Naive thymus-derived CD8-positive, alpha-beta T cell (primary cell): ENCODE data around the gene SLC17A4. TPM values are rescaled to one million over a fixed set of nuclear protein-coding genes. Genes with fewer than 3 reads are reported as not detected.
"Not testable (repeated sequence)": the region's sequence is repeated elsewhere in the genome, so short reads cannot be mapped to it uniquely, and the experiment has no call there.

Source experiments
- ATAC-seq, 2 donors: fragments of 150-1000 bp; cut with Tn5 transposase in 1 of 2; sonication (Bioruptor Pico), chemical (Tn5 transposase) in 1 of 2; 1 replicate in 1 of 2; 2 replicates in 1 of 2; pipeline ENCODE4 v1.10.0; 2021; ENCODE audit warnings: mild to moderate bottlenecking in 2 of 2, moderate library complexity in 2 of 2
- POLR2A ChIA-PET: fragments of 350-600 bp; sonication (Branson Sonifier 250); formaldehyde crosslinking; loops from one replicate; lab custom pipeline; 2021; ENCODE audit warnings: antibody characterized with exemption; lab: Charles Lee
- DNase-seq, 10 donors: peaks; one replicate each; pipeline versions ENCODE4 v3.0.0 to v3.0.0-alpha.2; 2020 to 2022
- H3K27ac Mint-ChIP-seq, 10 donors: one replicate each; pipeline ENCODE4 v1.8.0; 2020 to 2022; ENCODE audit warnings: mild to moderate bottlenecking in 10 of 10, mixed read lengths in 10 of 10, moderate library complexity in 4 of 10, inconsistent platforms in 1 of 10
- H3K27me3 Mint-ChIP-seq, 5 donors: one replicate each; pipeline ENCODE4 v1.8.0; 2021 to 2022; ENCODE audit warnings: mixed read lengths in 5 of 5
- H3K36me3 Mint-ChIP-seq, 3 donors: one replicate each; pipeline ENCODE4 v1.8.0; 2020 to 2022; ENCODE audit warnings: mixed read lengths in 3 of 3, mild to moderate bottlenecking in 2 of 3, inconsistent platforms in 1 of 3
- H3K4me1 Mint-ChIP-seq, 4 donors: one replicate each; pipeline ENCODE4 v1.8.0; 2021 to 2022; ENCODE audit warnings: mixed read lengths in 4 of 4
- H3K4me3 Mint-ChIP-seq, 10 donors: one replicate each; pipeline ENCODE4 v1.8.0; 2020 to 2022; ENCODE audit warnings: mild to moderate bottlenecking in 10 of 10, mixed read lengths in 10 of 10, moderate library complexity in 6 of 10, inconsistent platforms in 1 of 10
- H3K9me3 Mint-ChIP-seq, 9 donors: one replicate each; pipeline ENCODE4 v1.8.0; 2020 to 2022; ENCODE audit warnings: mixed read lengths in 9 of 9, mild to moderate bottlenecking in 3 of 9, inconsistent platforms in 1 of 9, moderate library complexity in 1 of 9
- polyA plus RNA-seq, 3 donors: library from polyadenylated mRNA; unstranded; fragments of 300-500 nt; fragmentation: Illumina TruSeq; gene quantifications; one replicate each; pipeline ENCODE4 v1.2.3, GENCODE V29; 2021
- total RNA-seq, 8 experiments: library from RNA in 2 of 8; stranded (reverse) in 2 of 8; gene quantifications; one replicate each; pipeline ENCODE4 v1.2.3 and lab custom pipeline; 2021 to 2026

The SLC17A4 gene
- total and polyA plus RNA-seq, 5 experiments from 2014 or later: not detected

DNA sequence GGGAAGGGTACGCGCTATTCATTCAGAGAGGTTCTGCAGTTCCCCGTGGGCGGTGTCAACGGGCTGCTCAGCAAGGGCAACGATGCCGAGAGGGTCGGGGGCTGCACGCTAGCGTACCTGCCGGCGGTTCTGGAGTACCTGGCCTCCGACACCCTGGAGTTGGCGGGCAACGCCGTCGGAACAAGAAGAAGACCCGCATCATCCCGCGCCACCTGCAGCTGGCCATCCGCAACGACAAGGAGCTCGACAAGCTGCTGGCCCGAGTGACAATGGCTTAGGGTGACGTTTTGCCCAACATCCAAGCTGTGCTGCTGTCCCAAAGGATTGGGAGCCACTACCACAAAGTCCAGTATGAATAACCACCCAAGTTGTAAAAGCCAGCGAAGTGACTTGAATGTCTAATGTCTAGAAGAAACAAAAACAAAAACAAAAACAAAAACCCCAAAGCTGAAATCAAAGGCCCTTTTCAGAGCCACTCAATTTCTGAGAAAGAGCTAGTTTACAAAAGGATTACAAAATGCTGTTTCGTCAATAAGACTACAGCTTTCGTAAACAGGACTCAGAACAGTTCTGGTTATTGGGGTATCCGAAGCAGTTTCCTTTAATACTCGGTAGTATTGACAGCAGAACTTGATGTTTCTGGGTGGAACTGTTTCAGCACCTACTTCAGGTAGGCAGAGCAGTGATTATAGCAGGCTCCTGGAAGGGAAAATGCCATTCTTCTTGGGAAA is 21.9 kb upstream of the SLC17A4 start:
- ATAC-seq (no peak), DNase-seq (no peak)
- Mint-ChIP-seq H3K27me3 (peaks cover 28 to 84% (median 56%) of the 10 kb centered on the region in 5 donors), H3K36me3 (peaks cover 0 to 29% (median 9%) of the 10 kb centered on the region in 3 donors), H3K4me1 (no peaks in the 10 kb centered on the region), H3K9me3 (peaks cover 0 to 22% (median 12%) of the 10 kb centered on the region in 9 donors), H3K27ac (no peak overlapping the region), H3K4me3 (no peak overlapping the region)
- POLR2A ChIA-PET: no interaction called here

DNA sequence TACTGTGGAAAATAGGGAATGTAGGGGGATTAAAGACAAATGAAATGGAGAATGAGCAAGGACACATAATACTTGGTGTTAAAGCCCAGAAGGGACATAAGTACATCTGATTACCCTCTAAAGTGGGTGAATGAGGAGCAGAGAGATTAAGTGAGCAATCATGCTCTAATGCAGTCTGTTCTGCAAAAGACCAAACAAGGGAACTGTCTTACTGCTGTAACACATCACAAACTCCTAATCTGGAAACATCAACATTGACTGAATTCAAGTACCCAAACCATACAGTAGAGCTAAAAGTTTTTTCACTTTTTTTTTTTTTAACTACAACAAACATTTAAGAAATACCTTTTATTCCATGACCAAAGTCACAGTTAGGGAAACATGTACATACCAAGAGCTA is 19.3 kb upstream of the SLC17A4 start:
- no peak overlapping the region for H3K4me3 Mint-ChIP-seq
- ATAC-seq (no peak), DNase-seq (no peak)
- H3K27ac Mint-ChIP-seq: no peak overlapping the region
- POLR2A ChIA-PET: no interaction called here
- H3K27me3 Mint-ChIP-seq: peaks cover 27 to 65% (median 51%) of the 10 kb centered on the region in 5 donors
- peaks cover 0 to 30% (median 9%) of the 10 kb centered on the region in 3 donors for H3K36me3 Mint-ChIP-seq
- peaks cover 0 to 26% (median 12%) of the 10 kb centered on the region in 9 donors for H3K9me3 Mint-ChIP-seq
- H3K4me1 Mint-ChIP-seq: no peaks in the 10 kb centered on the region

DNA sequence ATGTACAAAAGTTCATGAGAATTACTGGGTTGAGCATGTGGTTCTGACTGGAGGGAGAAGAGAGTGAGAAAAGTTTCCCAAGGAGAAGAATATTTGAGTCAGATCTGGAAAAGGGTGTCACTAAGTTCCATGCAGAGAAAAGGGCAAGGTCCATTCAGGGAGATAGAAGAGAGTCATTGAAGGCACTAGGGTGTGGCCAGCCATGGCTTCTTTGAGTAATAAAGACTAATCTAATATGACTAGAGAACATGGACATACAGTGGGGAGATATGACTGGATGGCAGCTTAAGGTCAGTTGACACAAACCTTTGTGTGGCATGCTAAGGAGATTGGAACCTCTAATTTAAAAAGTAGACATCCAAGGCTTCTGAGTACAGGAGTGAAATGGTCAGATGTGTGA is 10.7 kb upstream of the SLC17A4 start:
- Mint-ChIP-seq H3K9me3 (peaks cover 0 to 6% (median 0%) of the 10 kb centered on the region in 9 donors), H3K4me1 (no peaks in the 10 kb centered on the region), H3K4me3 (no peak overlapping the region), H3K27ac (no peak overlapping the region), H3K27me3 (peaks cover 0 to 6% (median 2%) of the 10 kb centered on the region in 5 donors), H3K36me3 (no peaks in the 10 kb centered on the region)
- POLR2A ChIA-PET: no interaction called here
- DNase-seq (no peak), ATAC-seq (no peak)

DNA sequence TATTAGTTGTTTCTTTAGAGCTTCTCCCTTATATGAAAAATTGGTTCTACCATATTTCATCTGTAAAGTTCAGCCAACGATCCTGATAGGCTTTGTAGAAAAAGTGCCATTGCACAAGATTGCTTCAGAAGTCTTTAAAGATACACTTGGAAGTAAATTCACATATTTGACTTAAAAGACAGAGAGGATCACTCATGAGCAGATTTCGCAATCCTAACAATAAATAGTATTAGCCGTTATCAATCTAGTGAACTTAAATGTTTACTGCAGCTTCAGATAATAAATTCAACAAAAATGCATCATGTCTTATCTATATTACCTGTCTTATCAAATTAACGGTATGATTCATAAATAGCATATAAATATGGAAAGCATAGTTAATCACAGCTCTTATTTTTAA is 8.7 kb upstream of the SLC17A4 start:
- H3K27ac Mint-ChIP-seq: no peak overlapping the region

DNA sequence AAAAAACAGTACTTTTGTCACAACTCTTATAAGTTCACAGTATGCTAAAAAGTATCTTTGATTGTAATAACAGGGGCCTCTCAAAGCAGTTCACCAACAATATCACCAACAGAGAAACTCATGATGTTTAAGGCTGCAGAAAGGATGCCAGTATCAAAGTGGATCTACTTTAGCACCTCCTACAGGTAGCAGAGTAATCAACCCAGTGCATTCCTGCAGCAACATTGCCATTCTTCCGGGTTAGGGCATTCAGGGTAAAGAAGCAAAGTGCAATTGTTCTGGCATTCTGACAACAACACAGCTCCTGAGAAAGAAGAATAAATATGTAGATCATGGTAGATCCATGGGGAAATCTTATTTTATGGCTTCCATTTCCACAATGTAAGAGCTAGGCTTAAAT is 7.6 kb upstream of the SLC17A4 start:
- Mint-ChIP-seq H3K36me3 (no peaks in the 10 kb centered on the region), H3K27ac (no peak overlapping the region), H3K9me3 (peaks cover 0 to 1% (median 0%) of the 10 kb centered on the region in 9 donors), H3K27me3 (no peaks in the 10 kb centered on the region), H3K4me1 (peaks cover 0 to 4% (median 0%) of the 10 kb centered on the region in 4 donors), H3K4me3 (no peak overlapping the region)
- DNase-seq (no peak), ATAC-seq (no peak)
- POLR2A ChIA-PET: no interaction called here

More for the DNA sequence above, 8.7 kb upstream of the SLC17A4 start:
- H3K9me3 Mint-ChIP-seq: peaks cover 0 to 4% (median 0%) of the 10 kb centered on the region in 9 donors
- ATAC-seq (no peak), DNase-seq (no peak)
- POLR2A ChIA-PET: no interaction called here
- no peak overlapping the region for H3K4me3 Mint-ChIP-seq
- no peaks in the 10 kb centered on the region for H3K36me3 Mint-ChIP-seq
- peaks cover 0 to 3% (median 0%) of the 10 kb centered on the region in 5 donors for H3K27me3 Mint-ChIP-seq
- peaks cover 0 to 4% (median 0%) of the 10 kb centered on the region in 4 donors for H3K4me1 Mint-ChIP-seq

DNA sequence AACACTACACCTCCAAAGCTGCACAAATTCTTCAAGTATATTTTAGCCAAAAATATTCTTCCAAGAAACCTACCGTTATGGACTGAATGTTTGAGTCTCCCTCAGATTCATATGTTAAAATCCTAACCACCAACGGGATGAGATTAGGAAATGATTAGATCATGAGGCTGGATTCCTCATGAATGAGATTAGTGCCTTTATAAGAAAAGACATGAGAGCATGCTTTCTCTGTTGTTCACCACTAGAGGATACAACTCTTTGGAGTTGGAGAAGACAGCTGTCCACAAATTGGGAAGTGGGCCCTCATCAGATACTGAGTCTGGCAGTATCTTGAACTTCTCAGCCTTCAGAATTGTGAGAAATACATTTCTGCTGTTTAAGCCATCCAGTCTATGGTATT is 7.1 kb upstream of the SLC17A4 start:
- Mint-ChIP-seq H3K4me1 (peaks cover 0 to 4% (median 0%) of the 10 kb centered on the region in 4 donors), H3K36me3 (no peaks in the 10 kb centered on the region), H3K27me3 (no peaks in the 10 kb centered on the region), H3K4me3 (no peak overlapping the region), H3K27ac (no peak overlapping the region), H3K9me3 (no peaks in the 10 kb centered on the region)
- no peak for ATAC-seq
- DNase-seq: no peak
- POLR2A ChIA-PET: no interaction called here

DNA sequence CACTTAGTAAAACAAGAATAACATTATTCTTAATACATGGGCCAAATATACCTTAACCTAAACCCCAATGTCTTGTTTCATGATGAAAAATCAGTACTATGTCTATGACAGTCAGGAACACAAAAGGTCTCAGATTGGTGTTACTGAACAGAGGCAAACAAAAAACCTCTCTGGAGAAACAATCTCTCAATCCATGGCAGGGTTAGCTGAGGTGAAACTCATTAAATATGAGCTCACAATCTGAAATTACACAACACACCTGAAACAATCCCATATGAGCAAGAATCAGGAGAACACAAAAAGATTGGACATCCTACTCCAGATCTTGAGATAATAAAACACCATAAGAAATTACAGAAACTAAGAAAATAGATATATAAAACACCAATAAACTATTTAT is 6.5 kb upstream of the SLC17A4 start:
- Mint-ChIP-seq H3K27me3 (no peaks in the 10 kb centered on the region), H3K27ac (no peak overlapping the region), H3K4me3 (no peak overlapping the region), H3K36me3 (no peaks in the 10 kb centered on the region), H3K9me3 (no peaks in the 10 kb centered on the region), H3K4me1 (peaks cover 0 to 4% (median 0%) of the 10 kb centered on the region in 4 donors)
- ATAC-seq: no peak
- DNase-seq: no peak
- POLR2A ChIA-PET: no interaction called here

DNA sequence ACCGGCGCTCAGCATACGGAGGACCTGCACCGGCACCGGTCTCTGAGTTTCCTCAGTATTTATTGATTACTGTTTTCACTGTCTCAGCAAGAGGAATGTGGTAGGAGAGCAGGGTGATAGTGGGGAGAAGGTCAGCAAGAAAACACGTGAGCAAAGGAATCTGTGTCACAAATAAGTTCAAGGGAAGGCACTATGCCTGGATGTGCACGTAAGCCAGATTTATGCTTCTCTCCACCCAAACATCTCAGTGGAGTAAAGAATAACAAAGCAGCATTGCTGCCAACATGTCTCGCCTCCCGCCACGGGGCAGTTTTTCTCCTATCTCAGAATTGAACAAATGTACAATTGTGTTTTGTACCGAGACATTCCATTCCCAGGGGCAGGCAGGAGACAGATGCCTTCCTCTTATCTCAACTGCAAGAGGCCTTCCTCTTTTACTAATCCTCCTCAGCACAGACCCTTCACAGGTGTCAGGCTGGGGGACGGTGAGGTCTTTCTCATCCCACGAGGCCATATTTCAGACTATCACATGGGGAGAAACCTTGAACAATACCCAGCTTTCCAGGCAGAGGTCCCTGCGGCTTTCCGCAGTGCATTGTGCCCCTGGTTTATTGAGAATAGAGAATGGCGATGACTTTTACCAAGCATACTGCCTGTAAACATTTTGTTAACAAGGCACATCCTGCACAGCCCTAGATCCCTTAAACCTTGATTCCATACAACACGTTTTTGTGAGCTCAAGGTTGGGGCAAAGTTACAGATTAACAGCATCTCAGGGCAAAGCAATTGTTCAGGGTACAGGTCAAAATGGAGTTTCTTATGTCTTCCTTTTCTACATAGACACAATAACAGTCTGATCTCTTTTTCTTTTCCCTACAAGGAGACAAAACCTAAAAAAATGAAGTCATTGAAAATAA is 5.7 kb upstream of the SLC17A4 start:
- DNase-seq, ATAC-seq: not testable (repeated sequence)

DNA sequence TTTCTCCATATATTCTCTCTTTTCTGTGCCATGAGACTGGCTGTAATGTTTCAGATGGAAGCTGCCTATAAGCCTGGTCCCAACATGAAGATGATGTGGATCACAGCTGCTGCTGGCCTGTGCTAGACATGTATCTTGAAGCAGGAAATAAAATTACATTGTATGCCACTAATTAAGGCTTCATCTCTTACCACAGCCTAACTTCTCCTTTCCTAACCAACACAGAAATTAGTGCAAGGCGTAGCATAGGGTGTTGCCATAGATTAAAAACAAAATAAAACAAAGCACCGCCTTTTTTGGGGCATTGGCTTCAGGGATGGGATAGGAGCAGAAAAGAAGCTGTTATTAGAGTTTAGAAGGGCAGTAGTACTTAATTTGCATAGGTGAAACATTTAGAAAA is 4.7 kb upstream of the SLC17A4 start:
- no peak overlapping the region for H3K27ac Mint-ChIP-seq
- H3K36me3 Mint-ChIP-seq: no peaks in the 10 kb centered on the region
- DNase-seq (no peak), ATAC-seq (no peak)
- H3K4me3 Mint-ChIP-seq: no peak overlapping the region
- H3K27me3 Mint-ChIP-seq: peaks cover 0 to 4% (median 0%) of the 10 kb centered on the region in 5 donors
- POLR2A ChIA-PET: no interaction called here
- H3K9me3 Mint-ChIP-seq: no peaks in the 10 kb centered on the region
- H3K4me1 Mint-ChIP-seq: peaks cover 0 to 4% (median 0%) of the 10 kb centered on the region in 4 donors

More for the DNA sequence above, 5.7 kb upstream of the SLC17A4 start:
- H3K9me3 Mint-ChIP-seq, H3K4me1 Mint-ChIP-seq, H3K4me3 Mint-ChIP-seq, H3K27ac Mint-ChIP-seq, POLR2A ChIA-PET, H3K27me3 Mint-ChIP-seq, H3K36me3 Mint-ChIP-seq: not testable (repeated sequence)

DNA sequence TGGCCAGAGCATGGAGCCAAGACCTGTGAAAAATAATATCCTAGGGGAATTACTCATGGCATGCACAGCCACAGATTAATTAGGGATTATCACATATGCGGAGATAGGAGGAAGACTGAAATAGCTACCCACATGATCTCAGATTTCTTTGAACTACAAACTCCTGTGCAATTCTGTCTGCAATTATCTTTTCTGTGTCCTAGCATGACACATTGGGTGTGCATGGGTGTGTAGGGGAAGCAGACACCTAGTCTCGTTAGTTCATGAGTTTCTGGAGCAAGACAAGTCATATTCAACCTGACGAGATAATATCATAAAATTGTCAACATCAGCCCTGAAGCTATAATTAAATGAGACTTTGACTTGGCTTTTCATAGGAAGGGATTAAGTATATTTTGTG is 3.6 kb upstream of the SLC17A4 start:
- peaks cover 0 to 4% (median 0%) of the 10 kb centered on the region in 5 donors for H3K27me3 Mint-ChIP-seq
- DNase-seq (no peak), ATAC-seq (no peak)
- no peaks in the 10 kb centered on the region for H3K9me3 Mint-ChIP-seq
- peaks cover 0 to 4% (median 0%) of the 10 kb centered on the region in 4 donors for H3K4me1 Mint-ChIP-seq
- H3K27ac Mint-ChIP-seq: no peak overlapping the region
- POLR2A ChIA-PET: no interaction called here
- no peaks in the 10 kb centered on the region for H3K36me3 Mint-ChIP-seq
- no peak overlapping the region for H3K4me3 Mint-ChIP-seq

DNA sequence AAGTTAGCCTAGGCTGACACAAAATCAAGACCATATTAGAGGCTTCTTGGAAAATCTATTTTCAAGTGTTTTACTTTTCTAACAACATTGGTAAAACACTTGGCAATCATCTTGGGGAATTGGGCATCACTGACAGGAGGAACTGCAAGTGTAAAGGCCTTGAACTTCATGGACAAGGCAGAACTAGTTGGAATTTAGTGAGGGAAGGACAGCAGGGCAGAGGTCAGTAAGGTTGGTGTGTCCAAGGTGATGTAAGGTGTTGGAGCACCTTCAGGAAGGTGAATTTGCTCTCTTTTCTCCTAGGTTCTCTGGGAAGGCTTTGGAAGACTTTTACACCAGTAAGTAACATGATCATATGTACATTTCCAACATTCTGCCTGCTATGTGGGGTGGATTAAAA is 1.5 kb upstream of the SLC17A4 start:
- DNase-seq: no peak
- Mint-ChIP-seq H3K4me1 (peaks cover 0 to 4% (median 0%) of the 10 kb centered on the region in 4 donors), H3K27me3 (peaks cover 0 to 8% (median 0%) of the 10 kb centered on the region in 5 donors), H3K27ac (no peak overlapping the region), H3K36me3 (no peaks in the 10 kb centered on the region), H3K9me3 (no peaks in the 10 kb centered on the region), H3K4me3 (no peak overlapping the region)
- POLR2A ChIA-PET: no interaction called here
- ATAC-seq: no peak

DNA sequence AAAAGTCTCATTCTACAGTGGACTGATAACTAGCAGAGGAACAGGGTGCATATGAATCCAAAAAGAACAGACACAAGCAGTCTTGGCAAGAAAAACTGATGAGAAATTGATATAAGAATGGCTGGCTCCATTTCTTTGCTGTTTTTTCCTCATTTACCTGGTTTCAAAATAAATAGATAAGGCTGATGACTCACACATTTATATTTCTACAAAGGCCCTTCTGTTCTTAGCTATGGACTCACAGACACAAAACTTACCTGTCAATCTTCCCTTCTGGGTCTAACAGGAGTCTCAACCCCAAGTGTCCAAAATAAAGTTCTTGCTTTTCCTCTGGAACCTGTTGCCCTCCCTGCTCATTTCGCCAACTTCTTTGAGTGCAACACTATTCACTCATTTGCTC is 941 bp downstream of the SLC17A4 start:
- H3K27ac Mint-ChIP-seq: no peak overlapping the region
- H3K4me3 Mint-ChIP-seq: no peak overlapping the region

More for the DNA sequence above, 941 bp downstream of the SLC17A4 start:
- peaks cover 0 to 14% (median 0%) of the 10 kb centered on the region in 5 donors for H3K27me3 Mint-ChIP-seq
- H3K4me1 Mint-ChIP-seq: peaks cover 0 to 2% (median 0%) of the 10 kb centered on the region in 4 donors
- DNase-seq (no peak), ATAC-seq (no peak)
- H3K36me3 Mint-ChIP-seq: no peaks in the 10 kb centered on the region
- POLR2A ChIA-PET: no interaction called here
- H3K9me3 Mint-ChIP-seq: no peaks in the 10 kb centered on the region
